ENCODE data around the gene PDE4D. TPM values are rescaled to one million over a fixed set of nuclear protein-coding genes. Genes with fewer than 3 reads are reported as not detected.
A peak's percentile ranks its signal among the peaks of the same experiment; 100 is the strongest.

PDE4D gene
- total RNA-seq, 5 donors from 2014 or later (not counting 1 experiment from before 2014, with no cell fraction given): 45.1 to 136 (median 64.9) TPM

DNA sequence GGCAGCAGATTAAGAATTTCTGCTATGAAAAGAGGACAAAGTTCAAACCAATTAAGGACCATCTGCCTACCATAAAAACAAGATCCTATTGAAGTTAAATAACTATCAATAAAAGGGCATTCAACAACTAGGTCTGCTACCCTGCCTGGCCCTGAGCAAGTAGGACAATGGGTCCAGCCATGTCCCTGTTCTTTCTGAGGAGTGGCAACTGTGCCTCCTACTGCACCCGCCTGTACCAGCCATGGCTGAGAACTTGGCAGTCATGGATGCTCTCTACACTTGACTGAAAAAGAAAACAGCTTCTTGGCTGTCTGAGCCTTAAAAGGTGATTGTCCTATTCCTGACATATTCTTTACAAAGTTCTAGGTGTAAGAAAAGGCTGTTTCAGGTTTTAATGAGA lies 652.4 kb downstream of the PDE4D start:
- Histone ChIP-seq H3K9me3 (no peaks in the 10 kb centered on the region), H3K36me3 (ENCODE audit: control insufficient read depth in 2 of 2, extremely low read depth in 1 of 2, insufficient read depth in 1 of 2, low read length in 1 of 2) (no peaks in the 10 kb centered on the region), H3K4me3 (ENCODE audit: control insufficient read depth in 1 of 2, extremely low read depth in 1 of 2, low read length in 1 of 2) (no peak overlapping the region), H3K27me3 (replicated peaks in 1 of 2; ENCODE audit: control insufficient read depth in 2 of 2, extremely low read depth in 1 of 2, insufficient read depth in 2 of 2, low read length in 1 of 2) (peaks cover 0 to 2% of the 10 kb centered on the region in 2 experiments), H3K4me1 (ENCODE audit: control insufficient read depth in 1 of 2, extremely low read depth in 1 of 2, insufficient read depth in 2 of 2, low read length in 2 of 2) (no peaks in the 10 kb centered on the region), H3K27ac (ENCODE audit: low read length) (no peak overlapping the region)
- CTCF ChIA-PET: no interaction called here
- POLR2A ChIA-PET: no interaction called here
- 100% methylated on average over 1 of the region's 1 CpG for WGBS (ENCODE audit: insufficient coverage)
- no peak overlapping the region for H3K4me3 Mint-ChIP-seq
- H3K36me3 Mint-ChIP-seq: no peaks in the 10 kb centered on the region
- ATAC-seq (replicated peaks in 1 of 4) (no peak), DNase-seq (no peak)
- H3K27me3 Mint-ChIP-seq: peaks cover 2 to 15% of the 10 kb centered on the region in 2 donors
- H3K4me1 Mint-ChIP-seq: peaks cover 0 to 16% (median 12%) of the 10 kb centered on the region in 3 donors
- H3K9me3 Mint-ChIP-seq: no peaks in the 10 kb centered on the region
- H3K27ac Mint-ChIP-seq: no peak overlapping the region

DNA sequence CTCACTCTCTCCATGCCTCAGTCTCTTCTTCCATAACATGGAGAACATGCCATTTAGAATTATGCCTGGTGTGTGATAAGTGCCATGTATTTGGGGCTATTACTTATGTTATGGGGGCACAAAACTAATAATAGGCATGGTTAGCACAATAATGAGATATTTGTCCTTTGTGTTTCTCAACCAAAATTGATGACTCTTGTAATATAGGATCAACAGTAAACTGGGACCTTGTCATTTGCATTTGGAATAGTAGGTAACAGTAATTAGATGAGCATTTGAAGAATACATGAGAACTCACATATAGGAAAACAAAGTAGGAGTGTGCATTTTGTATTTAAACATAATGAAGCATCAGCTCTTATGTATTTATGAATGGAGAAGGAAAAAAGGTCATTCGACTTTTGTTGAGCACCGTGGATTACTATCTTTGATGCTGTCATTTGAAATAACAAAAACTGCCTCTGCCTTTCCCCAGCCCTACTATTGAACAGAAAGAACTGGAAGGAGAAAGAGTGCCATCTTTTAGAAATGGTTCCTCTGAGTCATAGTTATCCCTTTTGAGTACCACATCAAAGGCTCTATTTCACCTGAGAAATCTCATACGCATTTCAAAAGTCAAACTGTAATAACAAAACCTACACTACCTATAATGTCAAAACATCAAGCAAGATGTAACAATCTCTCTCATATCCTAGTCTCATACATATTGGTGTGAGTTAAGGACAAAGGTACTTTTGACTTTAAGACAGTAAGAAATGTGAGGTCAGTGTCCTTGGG lies 655.2 kb downstream of the PDE4D start:
- no CpG with 5 or more reads among the region's 3 CpGs for WGBS (ENCODE audit: insufficient coverage)
- CTCF ChIA-PET: no interaction called here
- Histone ChIP-seq H3K27ac (ENCODE audit: low read length) (no peak overlapping the region), H3K27me3 (replicated peaks in 1 of 2; ENCODE audit: control insufficient read depth in 2 of 2, extremely low read depth in 1 of 2, insufficient read depth in 2 of 2, low read length in 1 of 2) (peaks cover 0 to 2% of the 10 kb centered on the region in 2 experiments), H3K9me3 (no peaks in the 10 kb centered on the region), H3K4me1 (ENCODE audit: control insufficient read depth in 1 of 2, extremely low read depth in 1 of 2, insufficient read depth in 2 of 2, low read length in 2 of 2) (no peaks in the 10 kb centered on the region), H3K4me3 (ENCODE audit: control insufficient read depth in 1 of 2, extremely low read depth in 1 of 2, low read length in 1 of 2) (no peak overlapping the region), H3K36me3 (ENCODE audit: control insufficient read depth in 2 of 2, extremely low read depth in 1 of 2, insufficient read depth in 1 of 2, low read length in 1 of 2) (no peaks in the 10 kb centered on the region)
- POLR2A ChIA-PET: interaction anchor here in 1 of 2 donors (1.0 kb wide), 1 partner anchor 23 kb away, joined by 3 read pairs; no protein-coding TSS in a partner anchor
- ATAC-seq (replicated peaks in 1 of 4) (peak; percentile 74 to 91 (median 79)), DNase-seq (peak in 1 of 35 experiments; percentile 11)
- peaks cover 2 to 15% of the 10 kb centered on the region in 2 donors for H3K27me3 Mint-ChIP-seq
- H3K4me1 Mint-ChIP-seq: peaks cover 0 to 16% (median 12%) of the 10 kb centered on the region in 3 donors
- H3K27ac Mint-ChIP-seq: no peak overlapping the region
- H3K36me3 Mint-ChIP-seq: no peaks in the 10 kb centered on the region
- no peak overlapping the region for H3K4me3 Mint-ChIP-seq
- H3K9me3 Mint-ChIP-seq: no peaks in the 10 kb centered on the region

DNA sequence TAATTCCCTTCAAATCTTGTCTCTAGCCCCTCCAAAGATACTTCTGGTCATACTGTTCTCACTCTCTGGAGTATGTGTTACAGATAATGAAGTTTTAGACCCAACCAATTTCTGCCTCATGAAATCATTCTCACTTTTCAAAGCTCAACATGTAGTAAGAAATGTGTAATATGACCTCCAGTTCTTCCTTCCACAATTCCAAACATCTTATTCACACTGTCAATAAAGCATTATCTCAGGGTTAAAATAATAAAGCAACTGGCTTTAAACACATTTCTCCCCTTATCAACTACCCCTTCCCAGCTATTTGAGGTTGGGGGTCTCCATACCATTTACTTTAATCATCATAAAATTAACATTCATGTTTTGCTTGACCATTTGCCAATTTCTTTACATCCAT lies 656.5 kb downstream of the PDE4D start:
- H3K27ac Mint-ChIP-seq: no peak overlapping the region
- no peak for ATAC-seq (replicated peaks in 1 of 4)
- Histone ChIP-seq H3K36me3 (ENCODE audit: control insufficient read depth in 2 of 2, extremely low read depth in 1 of 2, insufficient read depth in 1 of 2, low read length in 1 of 2) (no peaks in the 10 kb centered on the region), H3K4me1 (ENCODE audit: control insufficient read depth in 1 of 2, extremely low read depth in 1 of 2, insufficient read depth in 2 of 2, low read length in 2 of 2) (no peaks in the 10 kb centered on the region), H3K27ac (ENCODE audit: low read length) (no peak overlapping the region), H3K9me3 (no peaks in the 10 kb centered on the region), H3K4me3 (ENCODE audit: control insufficient read depth in 1 of 2, extremely low read depth in 1 of 2, low read length in 1 of 2) (no peak overlapping the region), H3K27me3 (replicated peaks in 1 of 2; ENCODE audit: control insufficient read depth in 2 of 2, extremely low read depth in 1 of 2, insufficient read depth in 2 of 2, low read length in 1 of 2) (peaks cover 0 to 2% of the 10 kb centered on the region in 2 experiments)
- ChIA-PET POLR2A (no interaction called here), CTCF (interaction anchor here in 1 of 2 donors (1.1 kb wide), 1 partner anchor 24 kb away, joined by 3 read pairs; no protein-coding TSS in a partner anchor)
- H3K9me3 Mint-ChIP-seq: no peaks in the 10 kb centered on the region
- no peaks in the 10 kb centered on the region for H3K36me3 Mint-ChIP-seq
- DNase-seq: no peak
- no peak overlapping the region for H3K4me3 Mint-ChIP-seq
- peaks cover 2 to 12% of the 10 kb centered on the region in 2 donors for H3K27me3 Mint-ChIP-seq
- peaks cover 0 to 16% (median 12%) of the 10 kb centered on the region in 3 donors for H3K4me1 Mint-ChIP-seq

DNA sequence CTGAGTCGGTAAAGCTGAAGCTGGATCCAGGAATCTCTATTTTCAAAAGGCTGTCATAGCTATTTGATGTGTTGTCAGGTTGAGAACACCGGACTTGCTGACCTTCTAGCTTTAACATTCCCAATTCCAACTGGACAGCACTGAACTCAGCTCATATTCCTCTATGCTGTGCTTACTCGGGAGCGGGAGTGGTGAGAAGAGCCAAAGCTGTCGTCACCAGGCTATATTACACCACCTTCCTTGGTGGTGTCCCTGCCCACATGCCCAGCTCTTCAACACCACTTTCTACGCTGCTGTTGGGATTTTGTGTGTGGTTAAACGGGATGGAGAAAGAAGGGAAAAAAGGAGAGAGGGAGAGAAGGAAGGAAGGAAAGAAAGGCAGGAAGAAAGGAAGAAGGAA lies 657.1 kb downstream of the PDE4D start:
- H3K9me3 Mint-ChIP-seq: no peaks in the 10 kb centered on the region
- Histone ChIP-seq H3K27me3 (replicated peaks in 1 of 2; ENCODE audit: control insufficient read depth in 2 of 2, extremely low read depth in 1 of 2, insufficient read depth in 2 of 2, low read length in 1 of 2) (peaks cover 0 to 2% of the 10 kb centered on the region in 2 experiments), H3K27ac (ENCODE audit: low read length) (no peak overlapping the region), H3K4me1 (ENCODE audit: control insufficient read depth in 1 of 2, extremely low read depth in 1 of 2, insufficient read depth in 2 of 2, low read length in 2 of 2) (no peaks in the 10 kb centered on the region), H3K36me3 (ENCODE audit: control insufficient read depth in 2 of 2, extremely low read depth in 1 of 2, insufficient read depth in 1 of 2, low read length in 1 of 2) (no peaks in the 10 kb centered on the region), H3K9me3 (no peaks in the 10 kb centered on the region), H3K4me3 (ENCODE audit: control insufficient read depth in 1 of 2, extremely low read depth in 1 of 2, low read length in 1 of 2) (no peak overlapping the region)
- H3K4me1 Mint-ChIP-seq: peaks cover 0 to 16% (median 12%) of the 10 kb centered on the region in 3 donors
- no peak for DNase-seq
- ChIA-PET POLR2A (no interaction called here), CTCF (interaction anchor here (0.7 to 1.1 kb wide), 2 partner anchors 24 to 138 kb away, joined by 3 read pairs; no protein-coding TSS in a partner anchor)
- peaks cover 2 to 12% of the 10 kb centered on the region in 2 donors for H3K27me3 Mint-ChIP-seq
- no peaks in the 10 kb centered on the region for H3K36me3 Mint-ChIP-seq
- no peak overlapping the region for H3K4me3 Mint-ChIP-seq
- 90% methylated on average over 2 of the region's 7 CpGs for WGBS (ENCODE audit: insufficient coverage)
- no peak for ATAC-seq (replicated peaks in 1 of 4)
- no peak overlapping the region for H3K27ac Mint-ChIP-seq

DNA sequence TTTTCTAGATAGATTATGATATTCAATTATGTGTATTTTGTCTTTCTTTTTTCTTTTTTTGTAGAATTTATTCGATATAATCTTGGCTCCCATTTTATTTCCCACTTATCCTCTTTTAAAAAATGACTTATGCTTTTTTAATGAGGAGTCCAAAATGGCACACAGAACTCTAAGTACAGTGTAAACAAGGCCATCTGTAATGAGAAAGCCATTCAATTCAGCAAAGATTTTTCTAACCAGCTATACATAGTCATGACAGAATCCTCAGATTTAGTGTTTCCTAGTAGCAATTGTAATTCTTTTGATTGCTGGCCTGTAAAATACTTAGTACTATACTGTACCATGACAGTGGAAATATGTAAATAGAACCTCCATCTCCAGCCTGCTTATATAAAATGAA lies 659.3 kb downstream of the PDE4D start:
- POLR2A ChIA-PET: no interaction called here
- Mint-ChIP-seq H3K36me3 (no peaks in the 10 kb centered on the region), H3K4me1 (peaks cover 0 to 12% (median 11%) of the 10 kb centered on the region in 3 donors), H3K27me3 (peaks cover 4% of the 10 kb centered on the region in 2 donors), H3K27ac (no peak overlapping the region), H3K4me3 (no peak overlapping the region), H3K9me3 (no peaks in the 10 kb centered on the region)
- H3K4me3 ChIP-seq (ENCODE audit: control insufficient read depth in 1 of 2, extremely low read depth in 1 of 2, low read length in 1 of 2): no peak overlapping the region
- H3K4me1 ChIP-seq (ENCODE audit: control insufficient read depth in 1 of 2, extremely low read depth in 1 of 2, insufficient read depth in 2 of 2, low read length in 2 of 2): no peaks in the 10 kb centered on the region
- ATAC-seq (replicated peaks in 1 of 4) (no peak), DNase-seq (no peak)
- no CpG with 5 or more reads among the region's 1 CpG for WGBS (ENCODE audit: insufficient coverage)
- H3K27me3 ChIP-seq (replicated peaks in 1 of 2; ENCODE audit: control insufficient read depth in 2 of 2, extremely low read depth in 1 of 2, insufficient read depth in 2 of 2, low read length in 1 of 2): no peaks in the 10 kb centered on the region
- no peaks in the 10 kb centered on the region for H3K36me3 ChIP-seq (ENCODE audit: control insufficient read depth in 2 of 2, extremely low read depth in 1 of 2, insufficient read depth in 1 of 2, low read length in 1 of 2)
- H3K27ac ChIP-seq (ENCODE audit: low read length): no peak overlapping the region
- no peaks in the 10 kb centered on the region for H3K9me3 ChIP-seq
- CTCF ChIA-PET: no interaction called here

DNA sequence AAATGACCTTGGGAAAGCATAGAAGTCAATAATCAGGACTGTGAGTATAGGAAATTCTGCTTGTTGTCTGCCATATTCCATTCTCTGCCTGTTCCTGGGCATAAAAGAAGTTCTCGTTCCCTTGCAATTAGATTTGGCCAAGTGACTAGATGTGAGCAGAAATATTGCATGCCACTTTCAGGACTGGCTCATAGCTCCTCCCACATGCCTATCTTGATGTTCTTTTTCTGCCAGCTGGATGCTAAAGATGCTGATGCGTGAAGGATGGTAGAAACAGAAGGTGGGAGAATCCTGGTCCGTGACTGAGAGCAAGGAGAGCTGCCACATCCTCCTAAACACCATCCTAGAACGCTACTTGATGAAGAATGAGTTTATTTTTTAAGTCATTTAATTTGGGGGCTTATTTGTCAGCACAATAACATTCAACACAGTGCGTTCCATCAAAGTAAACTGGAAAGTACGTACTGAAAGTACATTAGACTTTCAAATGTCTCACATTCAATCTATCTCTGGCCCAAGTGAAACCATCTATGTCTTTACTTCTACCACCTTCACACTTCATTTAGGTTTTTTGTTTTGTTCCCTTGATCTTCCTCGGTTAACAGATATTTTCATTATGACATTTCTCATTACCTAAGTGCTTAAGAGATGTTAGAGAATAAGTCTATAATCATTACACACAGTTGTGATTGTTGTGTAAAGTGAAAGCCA lies 662.1 kb downstream of the PDE4D start:
- no peak overlapping the region for H3K4me3 Mint-ChIP-seq
- peaks cover 2 to 4% of the 10 kb centered on the region in 2 donors for H3K27me3 Mint-ChIP-seq
- POLR2A ChIA-PET: no interaction called here

More for the DNA sequence above, 662.1 kb downstream of the PDE4D start:
- H3K9me3 Mint-ChIP-seq: no peaks in the 10 kb centered on the region
- CTCF ChIA-PET: no interaction called here
- no peaks in the 10 kb centered on the region for H3K9me3 ChIP-seq
- H3K4me1 ChIP-seq (ENCODE audit: control insufficient read depth in 1 of 2, extremely low read depth in 1 of 2, insufficient read depth in 2 of 2, low read length in 2 of 2): no peaks in the 10 kb centered on the region
- no peaks in the 10 kb centered on the region for H3K4me1 Mint-ChIP-seq
- no peak overlapping the region for H3K27ac Mint-ChIP-seq
- ATAC-seq (replicated peaks in 1 of 4) (no peak), DNase-seq (no peak)
- no peaks in the 10 kb centered on the region for H3K27me3 ChIP-seq (replicated peaks in 1 of 2; ENCODE audit: control insufficient read depth in 2 of 2, extremely low read depth in 1 of 2, insufficient read depth in 2 of 2, low read length in 1 of 2)
- no peaks in the 10 kb centered on the region for H3K36me3 ChIP-seq (ENCODE audit: control insufficient read depth in 2 of 2, extremely low read depth in 1 of 2, insufficient read depth in 1 of 2, low read length in 1 of 2)
- H3K27ac ChIP-seq (ENCODE audit: low read length): no peak overlapping the region
- 65% methylated on average over 2 of the region's 7 CpGs for WGBS (ENCODE audit: insufficient coverage)
- no peak overlapping the region for H3K4me3 ChIP-seq (ENCODE audit: control insufficient read depth in 1 of 2, extremely low read depth in 1 of 2, low read length in 1 of 2)
- no peaks in the 10 kb centered on the region for H3K36me3 Mint-ChIP-seq
